ENCODE measurements around the gene TGFB1. TPM values are rescaled to one million over a fixed set of nuclear protein-coding genes. Genes with fewer than 3 reads are reported as not detected.

TGFB1 gene
- total RNA-seq, 1 experiment from 2014 or later: 10.4 TPM

DNA sequence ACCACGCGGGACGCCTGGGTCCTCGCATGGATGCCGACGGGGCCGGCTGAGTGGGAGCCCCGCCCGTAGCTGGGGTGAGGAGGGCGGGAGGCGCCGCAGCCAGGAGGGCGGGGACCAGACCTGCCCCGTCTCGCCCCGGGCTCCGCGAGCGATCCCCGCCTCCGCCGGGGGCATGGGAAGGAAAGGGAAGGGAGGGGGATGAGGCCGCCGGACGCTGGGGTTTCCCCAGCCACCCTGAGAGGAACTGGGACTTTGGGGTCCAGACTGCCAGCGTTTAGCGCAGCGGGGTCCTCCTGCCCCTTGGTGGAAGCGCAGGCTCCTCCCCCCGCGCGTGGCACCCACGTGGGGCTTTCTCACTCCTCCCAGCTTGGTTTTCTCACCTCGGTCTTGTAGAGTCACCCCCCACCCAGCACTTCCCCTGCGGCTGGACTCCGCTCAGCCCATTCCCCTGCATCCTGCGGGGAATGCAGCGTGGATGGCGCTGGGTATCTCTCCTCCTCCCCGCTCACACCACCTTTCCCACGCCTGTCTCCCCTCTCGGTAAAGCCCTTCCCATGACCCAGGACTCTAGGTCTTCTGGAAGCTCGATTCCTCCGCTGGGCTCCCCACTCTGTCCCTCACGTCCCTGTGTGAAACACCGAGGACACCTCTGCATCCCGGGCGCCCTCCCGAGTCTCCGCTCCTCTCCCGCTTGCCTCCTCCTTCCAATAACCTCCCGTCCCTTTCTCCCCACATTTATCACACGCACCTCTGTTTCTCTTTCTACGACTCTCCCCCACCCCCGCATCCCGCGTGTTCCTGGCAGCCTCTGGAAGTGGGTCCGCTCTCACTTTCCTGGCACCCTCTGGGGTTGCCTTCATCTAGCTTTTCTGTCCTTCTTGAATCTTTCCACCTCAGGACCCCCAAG lies 2.1 kb downstream of the TGFB1 start:
- Mint-ChIP-seq H3K27ac (no peak overlapping the region), H3K4me1 (peaks cover 18% of the 10 kb centered on the region), H3K36me3 (no peaks in the 10 kb centered on the region), H3K4me3 (peak overlapping the region; percentile 89), H3K9me3 (no peaks in the 10 kb centered on the region), H3K27me3 (ENCODE audit: low read depth) (peaks cover 58% of the 10 kb centered on the region)
- DNase-seq (ENCODE audit: low spot score) (peak; percentile 47), ATAC-seq (peak; percentile 18)
- POLR2A ChIA-PET: interaction anchor here (0.6 to 1.0 kb wide), 2 partner anchors 11 to 12 kb away, joined by 3 to 4 read pairs; partner anchors contain the start of gene B9D2
- TF ChIP-seq, protein P1, sequence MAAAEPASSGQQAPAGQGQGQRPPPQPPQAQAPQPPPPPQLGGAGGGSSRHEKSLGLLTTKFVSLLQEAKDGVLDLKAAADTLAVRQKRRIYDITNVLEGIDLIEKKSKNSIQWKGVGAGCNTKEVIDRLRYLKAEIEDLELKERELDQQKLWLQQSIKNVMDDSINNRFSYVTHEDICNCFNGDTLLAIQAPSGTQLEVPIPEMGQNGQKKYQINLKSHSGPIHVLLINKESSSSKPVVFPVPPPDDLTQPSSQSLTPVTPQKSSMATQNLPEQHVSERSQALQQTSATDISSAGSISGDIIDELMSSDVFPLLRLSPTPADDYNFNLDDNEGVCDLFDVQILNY (CRISPR knock-in tag; IDR thresholded peaks at IDR 0.05): no peak
- TF ChIP-seq MXD4 (CRISPR knock-in tag; IDR thresholded peaks at IDR 0.05; ENCODE audit: borderline replicate concordance) (no peak), TP53 (CRISPR knock-in tag; IDR thresholded peaks at IDR 0.05) (no peak), ZNF671 (CRISPR knock-in tag; IDR thresholded peaks at IDR 0.05) (no peak), HMGA2 (CRISPR knock-in tag; IDR thresholded peaks at IDR 0.05) (no peak), KAT7 (CRISPR knock-in tag; IDR thresholded peaks at IDR 0.05; ENCODE audit: borderline replicate concordance) (no peak), ZNF219 (CRISPR knock-in tag; IDR thresholded peaks at IDR 0.05; ENCODE audit: borderline replicate concordance) (no peak)
- TF ChIP-seq, protein P2, sequence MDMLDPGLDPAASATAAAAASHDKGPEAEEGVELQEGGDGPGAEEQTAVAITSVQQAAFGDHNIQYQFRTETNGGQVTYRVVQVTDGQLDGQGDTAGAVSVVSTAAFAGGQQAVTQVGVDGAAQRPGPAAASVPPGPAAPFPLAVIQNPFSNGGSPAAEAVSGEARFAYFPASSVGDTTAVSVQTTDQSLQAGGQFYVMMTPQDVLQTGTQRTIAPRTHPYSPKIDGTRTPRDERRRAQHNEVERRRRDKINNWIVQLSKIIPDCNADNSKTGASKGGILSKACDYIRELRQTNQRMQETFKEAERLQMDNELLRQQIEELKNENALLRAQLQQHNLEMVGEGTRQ (CRISPR knock-in tag; IDR thresholded peaks at IDR 0.05): no peak
- CTCF ChIA-PET: interaction anchor here (0.8 to 6.2 kb wide), 23 partner anchors 10 to 219 kb away, joined by 3 to 103 read pairs (median 6); partner anchors contain the start of genes B3GNT8, B9D2, CCDC97 and DMAC2

DNA sequence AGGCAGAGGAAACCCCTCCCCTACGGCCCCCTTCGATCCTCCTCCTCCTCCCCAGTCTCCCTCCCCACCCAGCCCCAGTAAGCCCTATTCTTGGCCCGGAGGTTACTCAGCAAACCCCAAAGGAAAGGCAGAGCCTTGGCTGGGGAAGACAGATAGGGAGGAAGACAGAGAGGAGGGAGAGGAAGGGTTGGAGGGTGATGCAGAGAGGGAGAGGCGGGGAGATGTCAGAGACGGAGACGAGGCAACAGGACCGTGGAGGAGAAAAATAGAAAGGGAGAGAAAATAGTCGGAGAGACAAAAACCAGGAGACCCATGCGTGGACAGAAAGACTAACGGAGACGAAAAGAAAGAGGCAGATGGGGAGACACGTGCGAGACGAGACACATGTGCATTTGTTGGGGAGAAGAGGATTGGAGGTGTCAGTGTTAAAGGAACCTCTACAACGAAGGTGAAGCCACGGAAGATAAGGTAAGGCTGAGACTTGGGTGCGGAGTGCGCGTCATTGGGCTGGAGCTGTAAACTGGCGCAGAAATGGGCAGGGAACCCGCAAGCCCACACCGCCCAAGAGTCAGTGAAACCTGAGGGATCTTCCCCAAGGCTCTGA lies 2.9 kb downstream of the TGFB1 start:
- no peaks in the 10 kb centered on the region for H3K9me3 Mint-ChIP-seq
- POLR2A ChIA-PET: no interaction called here
- peaks cover 58% of the 10 kb centered on the region for H3K27me3 Mint-ChIP-seq (ENCODE audit: low read depth)
- H3K27ac Mint-ChIP-seq: no peak overlapping the region
- H3K36me3 Mint-ChIP-seq: no peaks in the 10 kb centered on the region
- peak overlapping the region; percentile 89 for H3K4me3 Mint-ChIP-seq
- peaks cover 18% of the 10 kb centered on the region for H3K4me1 Mint-ChIP-seq
- CTCF ChIA-PET: interaction anchor here (1.2 to 6.2 kb wide), 10 partner anchors 9 to 213 kb away, joined by 3 to 103 read pairs (median 10); partner anchors contain the start of genes B3GNT8 and B9D2
- DNase-seq (ENCODE audit: low spot score) (no peak), ATAC-seq (no peak)
- TF ChIP-seq KAT7 (CRISPR knock-in tag; IDR thresholded peaks at IDR 0.05; ENCODE audit: borderline replicate concordance) (no peak), AFF4 (CRISPR knock-in tag; IDR thresholded peaks at IDR 0.05; ENCODE audit: borderline replicate concordance) (no peak), FOXP4 (CRISPR knock-in tag; IDR thresholded peaks at IDR 0.05) (no peak), GRHL2 (CRISPR knock-in tag; IDR thresholded peaks at IDR 0.05; ENCODE audit: insufficient replicate concordance, severe bottlenecking) (no peak), JUN (CRISPR knock-in tag; IDR thresholded peaks at IDR 0.05) (no peak), ZNF671 (CRISPR knock-in tag; IDR thresholded peaks at IDR 0.05) (no peak), MLX (CRISPR knock-in tag; IDR thresholded peaks at IDR 0.05) (no peak), IRF2 (CRISPR knock-in tag; IDR thresholded peaks at IDR 0.05; ENCODE audit: borderline replicate concordance, low read depth) (no peak), AR (CRISPR knock-in tag; IDR thresholded peaks at IDR 0.05) (no peak), CTCF (IDR thresholded peaks at IDR 0.05) (no peak), TCF7 (CRISPR knock-in tag; IDR thresholded peaks at IDR 0.05; ENCODE audit: low read depth) (no peak)
- TF ChIP-seq, protein P1 (CRISPR knock-in tag; IDR thresholded peaks at IDR 0.05): no peak
